Body of pancreas (tissue), 4 donors: Measurements from ENCODE around the gene ME3. TPM values are rescaled to one million over a fixed set of nuclear protein-coding genes. Genes with fewer than 3 reads are reported as not detected.

Source experiments
- ATAC-seq: fragments of 150-250 bp; one replicate; pipeline ENCODE4 v1.9.1; 2016
- DNase-seq, 4 donors: peaks; one replicate each; pipeline ENCODE4 v3.0.0-alpha.2; 2019
- H3K27ac ChIP-seq, 4 donors: fragments of 200-600 bp; sonication (generic); 1 replicate in 3 of 4; 2 replicates in 1 of 4; pipeline versions ENCODE4 v1.5.1 to v1.6.1; 2016 to 2019; ENCODE audit warnings: mild to moderate bottlenecking in 1 of 4, mixed read lengths in 1 of 4, moderate library complexity in 1 of 4
- H3K27me3 ChIP-seq, 2 donors: fragments of 200-600 bp; sonication (generic); one replicate each; pipeline ENCODE4 v1.6.0; 2016; ENCODE audit warnings: mild to moderate bottlenecking in 1 of 2
- H3K36me3 ChIP-seq, 2 donors: fragments of 200-600 bp; sonication (generic); replicated peaks in 1 of 2; 2 replicates each; pipeline ENCODE4 v1.5.1; 2016; ENCODE audit warnings: low read depth in 2 of 2; ENCODE audit not compliant: insufficient read depth in 1 of 2
- H3K4me1 ChIP-seq: fragments of 200-600 bp; sonication (generic); one replicate; pipeline ENCODE4 v1.6.0; 2016
- H3K4me3 ChIP-seq, 2 donors: fragments of 200-600 bp; sonication (generic); 1 replicate in 1 of 2; 2 replicates in 1 of 2; pipeline ENCODE4 v1.5.1; 2016 to 2019
- H3K9me3 ChIP-seq, 3 donors: fragments of 200-600 bp; sonication (generic); 1 replicate in 2 of 3; 2 replicates in 1 of 3; pipeline ENCODE4 v1.5.1; 2016
- CTCF ChIP-seq, 7 experiments: fragments of 450-650 bp in 4 of 7; fragments of 200-600 bp in 3 of 7; sonication (generic) in 3 of 7; IDR thresholded peaks; one replicate each; pipeline ENCODE4 v1.5.1; 2016 to 2019; ENCODE audit warnings: antibody characterized with exemption in 7 of 7
- POLR2A ChIP-seq, 3 donors: fragments of 450-650 bp; IDR thresholded peaks; one replicate each; pipeline ENCODE4 v1.6.1; 2016; ENCODE audit warnings: antibody characterized with exemption in 3 of 3, mild to moderate bottlenecking in 2 of 3
- WGBS, 2 donors: methylation state at CpG; one replicate each; pipeline ENCODE4 v1.1.5; 2017; 5-methylcytosine and 5-hydroxymethylcytosine counted together
- intact Hi-C: fragments of 100-400 bp; cut with DNase I; formaldehyde crosslinking; loops from one replicate; pipeline ENCODE4 v1.15.1; 2023
- total RNA-seq, 2 donors: library from RNA; depleted of rRNA; stranded (reverse); fragments of >200 nt; gene quantifications; one replicate each; pipeline ENCODE4 v1.1.0, GENCODE V29; 2016

ME3 gene
- total RNA-seq, 2 donors from 2014 or later = 20.8 to 54.7 TPM

GRCh38 chr11:86625544-86625943 lies 46.9 kb downstream of the ME3 start:
- no peak for ATAC-seq

GRCh38 chr11:86624366-86624765 lies 48.0 kb downstream of the ME3 start:
- Histone ChIP-seq H3K36me3 (no peaks in the 10 kb centered on the region), H3K4me3 (no peak overlapping the region), H3K27me3 (no peaks in the 10 kb centered on the region), H3K27ac (peak overlapping the region in 1 of 4 donors; percentile 32), H3K4me1 (peaks cover 47% of the 10 kb centered on the region), H3K9me3 (no peaks in the 10 kb centered on the region)
- peak; percentile 49 for ATAC-seq
- intact Hi-C loops = no loop called here
- 13 to 15% methylated on average over 3 of the region's 3 CpGs for WGBS, 2 donors
- peak in 1 of 4 donors; percentile 26 for DNase-seq
- TF ChIP-seq CTCF (IDR thresholded peaks at IDR 0.05) (no peak), POLR2A (IDR thresholded peaks at IDR 0.05) (no peak)

More at GRCh38 chr11:86625544-86625943, 46.9 kb downstream of the ME3 start:
- intact Hi-C loops = no loop called here
- peaks cover 59% of the 10 kb centered on the region for H3K4me1 ChIP-seq
- WGBS, 2 donors = 74 to 79% methylated on average over 2 of the region's 2 CpGs
- H3K27me3 ChIP-seq = no peaks in the 10 kb centered on the region
- H3K27ac ChIP-seq = no peak overlapping the region
- DNase-seq = no peak
- TF ChIP-seq CTCF (IDR thresholded peaks at IDR 0.05) = no peak
- H3K4me3 ChIP-seq = no peak overlapping the region
- H3K9me3 ChIP-seq = no peaks in the 10 kb centered on the region
- no peaks in the 10 kb centered on the region for H3K36me3 ChIP-seq

GRCh38 chr11:86623736-86624135 lies 48.7 kb downstream of the ME3 start:
- WGBS, 2 donors = 91 to 94% methylated on average over 4 of the region's 4 CpGs
- intact Hi-C loops = no loop called here
- no peak for ATAC-seq
- Histone ChIP-seq H3K9me3 (no peaks in the 10 kb centered on the region), H3K36me3 (no peaks in the 10 kb centered on the region), H3K4me3 (no peak overlapping the region), H3K27me3 (no peaks in the 10 kb centered on the region), H3K27ac (peak overlapping the region in 1 of 4 donors; percentile 32), H3K4me1 (peaks cover 41% of the 10 kb centered on the region)
- no peak for DNase-seq
- no peak for TF ChIP-seq CTCF (IDR thresholded peaks at IDR 0.05)
- no peak for TF ChIP-seq POLR2A (IDR thresholded peaks at IDR 0.05)

- Histone ChIP-seq H3K27ac (no peak overlapping the region), H3K4me1 (peaks cover 35% of the 10 kb centered on the region), H3K4me3 (no peak overlapping the region), H3K9me3 (no peaks in the 10 kb centered on the region), H3K36me3 (no peaks in the 10 kb centered on the region), H3K27me3 (no peaks in the 10 kb centered on the region)
- TF ChIP-seq POLR2A (IDR thresholded peaks at IDR 0.05) (no peak), CTCF (IDR thresholded peaks at IDR 0.05) (no peak)
- intact Hi-C loops = no loop called here
- DNase-seq = no peak
- no peak for ATAC-seq
- 92 to 94% methylated on average over 4 of the region's 4 CpGs for WGBS, 2 donors
Measured at GRCh38 chr11:86623041-86623621, 49.3 kb downstream of the ME3 start.

GRCh38 chr11:86621854-86622253 lies 50.6 kb downstream of the ME3 start:
- DNase-seq (no peak), ATAC-seq (peak; percentile 12)
- H3K27me3 ChIP-seq = no peaks in the 10 kb centered on the region
- peak overlapping the region in 3 of 4 donors; percentile 1 to 15 (median 11) for H3K27ac ChIP-seq
- H3K9me3 ChIP-seq = no peaks in the 10 kb centered on the region
- H3K36me3 ChIP-seq = no peaks in the 10 kb centered on the region
- TF ChIP-seq CTCF (IDR thresholded peaks at IDR 0.05) (no peak), POLR2A (IDR thresholded peaks at IDR 0.05) (no peak)
- H3K4me1 ChIP-seq = peaks cover 30% of the 10 kb centered on the region
- intact Hi-C loops = no loop called here
- H3K4me3 ChIP-seq = no peak overlapping the region
- 25 to 28% methylated on average over 3 of the region's 3 CpGs for WGBS, 2 donors
